DOHH2 (cell line): ENCODE measurements around the gene PEX26.

Experiments used
- H3F3A ChIP-seq: fragments of 200-600 bp; sonication (generic), shearing (Covaris generic); 2 replicates; pipeline ENCODE4 v1.6.0; 2016; ENCODE audit warnings: antibody characterized with exemption, mild to moderate bottlenecking; ENCODE audit not compliant: control insufficient read depth, insufficient read depth
- H3K27ac ChIP-seq: fragments of 200-600 bp; sonication (generic); 2 replicates; pipeline ENCODE4 v1.5.1; 2014; ENCODE audit warnings: low read depth, mild to moderate bottlenecking, low read length, moderate library complexity
- H3K27me3 ChIP-seq: fragments of 200-600 bp; sonication (generic); 2 replicates; pipeline ENCODE4 v1.6.1; 2014; ENCODE audit warnings: mild to moderate bottlenecking, low read length, mixed read lengths; ENCODE audit not compliant: control insufficient read depth
- H3K36me3 ChIP-seq: fragments of 200-600 bp; sonication (generic); 2 replicates; pipeline ENCODE4 v1.6.1; 2014; ENCODE audit warnings: mild to moderate bottlenecking, low read length, moderate library complexity, mixed read lengths; ENCODE audit not compliant: control insufficient read depth
- H3K4me1 ChIP-seq: fragments of 200-600 bp; sonication (generic); 2 replicates; pipeline ENCODE4 v1.6.1; 2014; ENCODE audit warnings: mild to moderate bottlenecking, low read length, mixed read lengths; ENCODE audit not compliant: control insufficient read depth
- H3K4me2 ChIP-seq: fragments of 200-600 bp; sonication (generic); 2 replicates; pipeline ENCODE4 v1.6.0; 2014; ENCODE audit warnings: mild to moderate bottlenecking, low read length, moderate library complexity
- H3K4me3 ChIP-seq: fragments of 200-600 bp; sonication (generic); 2 replicates; pipeline ENCODE4 v1.5.1; 2014; ENCODE audit warnings: mild to moderate bottlenecking, low read length, mixed read lengths
- H3K79me2 ChIP-seq: fragments of 200-600 bp; sonication (generic); 2 replicates; pipeline ENCODE4 v1.6.1; 2014; ENCODE audit warnings: mild to moderate bottlenecking, low read length, mixed read lengths; ENCODE audit not compliant: control insufficient read depth
- H3K9me2 ChIP-seq: fragments of 200-600 bp; sonication (generic); replicated peaks from 2 replicates; pipeline ENCODE4 v1.6.1; 2014; ENCODE audit warnings: mild to moderate bottlenecking, low read length, mixed read lengths; ENCODE audit not compliant: control insufficient read depth
- H3K9me3 ChIP-seq: fragments of 200-600 bp; sonication (generic); 2 replicates; pipeline ENCODE4 v1.6.1; 2014; ENCODE audit warnings: antibody characterized with exemption, low read length, mixed read lengths; ENCODE audit not compliant: control insufficient read depth, insufficient read depth
- H4K20me1 ChIP-seq: fragments of 200-600 bp; sonication (generic); 2 replicates; pipeline ENCODE4 v1.6.0; 2014; ENCODE audit warnings: low read depth, mild to moderate bottlenecking, antibody characterized with exemption, low read length, moderate library complexity; ENCODE audit not compliant: control insufficient read depth, insufficient read depth
- EZH2phosphoT487 ChIP-seq: fragments of 200-600 bp; sonication (generic); IDR thresholded peaks from 2 replicates; pipeline ENCODE4 v1.6.1; 2017; ENCODE audit warnings: borderline replicate concordance, mild to moderate bottlenecking, antibody characterized with exemption, low read length, moderate library complexity, mixed read lengths
- TF ChIP-seq, protein P1 (sequence below): fragments of 200-600 bp; sonication (generic); IDR thresholded peaks from one replicate; pipeline ENCODE4 v1.5.1; 2014; ENCODE audit warnings: antibody characterized with exemption, mild to moderate bottlenecking, low read depth, low read length; ENCODE audit not compliant: poor library complexity, severe bottlenecking

Gene PEX26

DNA sequence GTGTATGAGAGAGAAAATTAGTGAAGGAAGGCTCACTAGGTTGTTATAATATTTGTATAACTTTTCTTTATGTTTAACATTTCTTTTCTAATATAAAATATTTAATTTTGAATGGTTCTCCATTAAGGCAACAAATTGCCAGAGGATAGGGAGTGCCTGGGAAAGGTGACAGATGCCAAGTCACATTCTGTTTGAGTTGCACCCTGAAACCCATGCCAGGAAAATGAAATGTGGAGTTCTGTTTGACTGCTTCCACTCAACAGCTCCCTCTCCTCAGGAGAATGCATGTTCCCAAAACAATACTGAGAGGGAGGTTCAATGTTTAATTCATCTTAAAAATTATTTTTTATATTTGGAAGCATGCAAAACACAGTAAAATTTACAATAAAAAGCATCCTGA is 66.3 kb downstream of the PEX26 start:
- Histone ChIP-seq H3K4me1 (no peaks in the 10 kb centered on the region), H3K4me3 (no peak overlapping the region), H3K9me2 (no peaks in the 10 kb centered on the region), H3K27me3 (peaks cover 12% of the 10 kb centered on the region), H3F3A (0 out of 2 replicates have a peak, but pooled peaks cover 3% of the 10 kb centered on the region), H3K79me2 (no peaks in the 10 kb centered on the region), H3K27ac (no peak overlapping the region), H4K20me1 (no peaks in the 10 kb centered on the region), H3K4me2 (no peak overlapping the region), H3K36me3 (no peaks in the 10 kb centered on the region), H3K9me3 (no peaks in the 10 kb centered on the region; the same call in 1 of the 2 replicates)
- TF ChIP-seq, protein P1, sequence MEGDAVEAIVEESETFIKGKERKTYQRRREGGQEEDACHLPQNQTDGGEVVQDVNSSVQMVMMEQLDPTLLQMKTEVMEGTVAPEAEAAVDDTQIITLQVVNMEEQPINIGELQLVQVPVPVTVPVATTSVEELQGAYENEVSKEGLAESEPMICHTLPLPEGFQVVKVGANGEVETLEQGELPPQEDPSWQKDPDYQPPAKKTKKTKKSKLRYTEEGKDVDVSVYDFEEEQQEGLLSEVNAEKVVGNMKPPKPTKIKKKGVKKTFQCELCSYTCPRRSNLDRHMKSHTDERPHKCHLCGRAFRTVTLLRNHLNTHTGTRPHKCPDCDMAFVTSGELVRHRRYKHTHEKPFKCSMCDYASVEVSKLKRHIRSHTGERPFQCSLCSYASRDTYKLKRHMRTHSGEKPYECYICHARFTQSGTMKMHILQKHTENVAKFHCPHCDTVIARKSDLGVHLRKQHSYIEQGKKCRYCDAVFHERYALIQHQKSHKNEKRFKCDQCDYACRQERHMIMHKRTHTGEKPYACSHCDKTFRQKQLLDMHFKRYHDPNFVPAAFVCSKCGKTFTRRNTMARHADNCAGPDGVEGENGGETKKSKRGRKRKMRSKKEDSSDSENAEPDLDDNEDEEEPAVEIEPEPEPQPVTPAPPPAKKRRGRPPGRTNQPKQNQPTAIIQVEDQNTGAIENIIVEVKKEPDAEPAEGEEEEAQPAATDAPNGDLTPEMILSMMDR, result no peak
- TF ChIP-seq EZH2phosphoT487, result no peak

DNA sequence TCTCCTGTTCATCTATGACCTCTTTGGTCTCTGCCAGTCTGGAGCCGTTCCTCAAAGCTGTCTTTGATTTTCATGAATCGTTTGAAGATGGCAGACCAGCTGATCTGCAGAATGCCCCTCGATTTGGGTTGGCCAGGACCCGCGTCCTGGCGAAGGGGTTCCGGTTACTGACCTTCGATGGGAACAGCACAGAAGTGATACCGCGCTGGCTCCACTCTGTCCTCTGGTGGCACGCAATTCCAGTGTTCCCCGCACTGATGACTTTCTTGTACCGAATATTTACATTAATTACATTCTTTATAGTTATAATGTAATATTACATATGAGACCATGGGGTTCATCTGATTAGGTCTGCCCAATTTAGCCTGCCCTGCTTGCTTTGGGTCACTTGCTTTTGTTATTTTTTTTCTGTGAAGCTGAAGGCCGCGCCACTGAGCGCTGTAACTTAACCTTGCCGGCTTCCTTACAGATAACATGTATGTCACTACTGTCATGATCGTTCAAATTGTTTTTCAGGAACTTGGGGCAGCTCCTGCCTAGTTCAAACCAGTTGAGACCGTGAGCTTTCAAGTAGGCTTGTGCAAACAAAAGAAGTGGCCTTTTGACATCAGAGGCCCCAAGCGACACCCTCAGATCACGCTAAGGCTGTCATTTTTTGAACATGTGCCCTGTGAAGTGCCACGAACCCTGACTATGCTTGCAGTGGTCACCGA is 68.0 kb downstream of the PEX26 start:
- no peaks in the 10 kb centered on the region; the same call in 1 of the 2 replicates for H3K9me3 ChIP-seq
- no peak overlapping the region for H3K27ac ChIP-seq
- no peak overlapping the region for H3K4me3 ChIP-seq
- no peak overlapping the region for H3K4me2 ChIP-seq
- no peak for TF ChIP-seq EZH2phosphoT487
- TF ChIP-seq, protein P1, result no peak
- no peaks in the 10 kb centered on the region for H4K20me1 ChIP-seq
- H3K4me1 ChIP-seq, result peaks cover 5% of the 10 kb centered on the region
- 0 out of 2 replicates have a peak, but pooled peaks cover 6% of the 10 kb centered on the region for H3F3A ChIP-seq
- H3K27me3 ChIP-seq, result peaks cover 25% of the 10 kb centered on the region
- H3K79me2 ChIP-seq, result no peaks in the 10 kb centered on the region
- H3K9me2 ChIP-seq, result no peaks in the 10 kb centered on the region
- H3K36me3 ChIP-seq, result no peaks in the 10 kb centered on the region

DNA sequence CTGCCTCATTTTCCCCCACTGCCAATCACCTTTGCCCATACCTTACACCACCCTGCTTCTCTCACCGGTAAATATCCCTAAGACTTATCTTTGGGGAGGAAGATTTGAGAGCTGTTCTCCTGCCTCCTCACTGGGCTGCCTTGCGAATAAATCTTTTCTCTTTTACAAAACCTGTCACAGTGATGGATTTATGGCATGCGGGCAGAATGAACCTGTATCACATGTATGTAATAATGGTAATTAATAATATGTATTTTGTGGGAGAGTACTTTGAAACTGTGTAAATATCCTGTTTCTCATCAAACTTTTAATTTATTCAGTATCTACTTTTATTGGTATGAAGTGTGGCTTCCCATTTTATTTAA is 68.6 kb downstream of the PEX26 start:
- no peak for TF ChIP-seq EZH2phosphoT487
- TF ChIP-seq, protein P1, result no peak
- Histone ChIP-seq H4K20me1 (no peaks in the 10 kb centered on the region), H3K4me1 (peaks cover 5% of the 10 kb centered on the region), H3K27me3 (peaks cover 28% of the 10 kb centered on the region), H3K4me2 (no peak overlapping the region), H3K36me3 (no peaks in the 10 kb centered on the region), H3K4me3 (no peak overlapping the region), H3K79me2 (no peaks in the 10 kb centered on the region), H3K9me2 (no peaks in the 10 kb centered on the region), H3F3A (peaks cover 6% of the 10 kb centered on the region; the same call in 1 of the 2 replicates), H3K9me3 (no peaks in the 10 kb centered on the region; the same call in 1 of the 2 replicates), H3K27ac (no peak overlapping the region)
